Stimulated activated CD8-positive, alpha-beta memory T cell treated with anti-CD3 and anti-CD28 coated beads, Interleukin-7, amount 100 ng/mL, for 24 hours (primary cell): ENCODE data around the gene E2F3.
"Not testable (repeated sequence)": the region's sequence is repeated elsewhere in the genome, so short reads cannot be mapped to it uniquely, and the experiment has no call there.

Source experiments
- DNase-seq: peaks from one replicate; pipeline ENCODE4 v3.0.0-alpha.2; 2020; ENCODE audit warnings: low read depth

E2F3 gene

GRCh38 chr6:20433929-20434328 lies 32.2 kb downstream of the E2F3 start:
- no peak for DNase-seq

GRCh38 chr6:20434766-20435165 lies 33.1 kb downstream of the E2F3 start:
- no peak for DNase-seq

- no peak for DNase-seq
Measured at GRCh38 chr6:20436719-20437118, 35.0 kb downstream of the E2F3 start.

DNA sequence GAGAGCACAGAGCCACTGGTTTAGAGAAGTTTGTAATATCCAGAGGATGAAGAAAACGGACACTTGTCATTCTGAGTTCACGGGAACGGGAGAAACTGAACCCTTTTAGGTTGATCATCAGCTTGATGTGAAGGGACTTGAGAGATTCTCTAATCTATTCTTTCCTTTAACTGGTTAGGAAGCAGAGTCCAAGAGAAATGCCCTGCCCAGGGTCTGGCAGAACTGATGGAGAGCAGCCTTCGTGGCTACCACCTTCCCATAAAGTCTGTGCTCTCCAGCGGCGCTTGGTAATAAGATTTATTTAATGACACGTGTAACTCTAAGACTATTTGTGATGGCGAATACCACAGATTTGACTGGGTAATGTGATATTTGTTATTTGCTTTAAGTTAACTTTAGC lies 36.0 kb downstream of the E2F3 start:
- no peak for DNase-seq

DNA sequence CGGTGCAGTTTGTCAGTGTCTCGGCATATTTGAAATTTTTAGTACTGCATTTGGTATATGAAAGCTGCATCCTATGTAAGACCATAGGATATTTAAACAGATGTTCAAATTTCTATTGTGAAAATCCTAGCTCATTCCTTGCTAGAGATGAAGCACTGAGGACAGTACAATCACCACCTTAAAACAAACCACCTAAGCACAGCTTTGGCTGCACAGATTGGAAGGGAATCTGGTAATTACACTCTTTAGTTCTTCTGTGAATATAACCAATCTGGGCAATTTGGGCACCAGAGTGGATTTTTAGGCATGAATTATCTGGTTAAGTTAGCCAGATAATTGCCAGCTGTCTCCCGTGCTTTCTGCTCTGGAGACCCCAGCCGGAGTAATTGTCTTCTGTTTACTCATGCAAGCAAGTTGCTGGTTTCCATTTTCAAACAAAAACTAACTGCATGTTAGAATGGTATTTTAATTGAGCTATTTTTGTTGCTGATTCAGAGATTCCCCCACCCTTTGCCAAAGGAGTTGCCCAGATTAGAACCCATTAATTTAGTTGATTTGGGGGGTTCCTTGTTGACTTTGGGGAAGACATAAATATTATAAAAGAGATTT lies 36.9 kb downstream of the E2F3 start:
- DNase-seq: no peak

DNA sequence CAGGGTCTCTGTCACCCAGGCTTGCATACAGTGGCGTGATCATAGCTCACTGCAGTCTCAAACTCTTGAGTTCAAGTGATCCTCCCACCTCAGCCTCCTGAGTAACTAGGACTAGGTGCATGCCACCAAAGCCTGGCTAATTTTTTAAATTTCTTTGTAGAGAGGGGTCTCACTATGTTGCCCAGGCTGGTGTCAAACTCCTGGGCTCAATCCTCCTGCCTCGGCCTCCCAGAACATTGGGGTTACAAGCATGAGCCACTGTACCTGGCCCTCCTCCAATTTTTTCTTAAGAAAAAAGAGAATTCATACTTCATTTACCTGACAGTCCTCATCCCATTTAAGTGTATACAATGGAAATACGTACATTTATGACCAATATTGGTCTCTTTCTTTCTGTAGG lies 37.9 kb downstream of the E2F3 start:
- DNase-seq: no peak

GRCh38 chr6:20440296-20440695 lies 38.6 kb downstream of the E2F3 start:
- DNase-seq: no peak

GRCh38 chr6:20441236-20441635 lies 39.6 kb downstream of the E2F3 start:
- no peak for DNase-seq

DNA sequence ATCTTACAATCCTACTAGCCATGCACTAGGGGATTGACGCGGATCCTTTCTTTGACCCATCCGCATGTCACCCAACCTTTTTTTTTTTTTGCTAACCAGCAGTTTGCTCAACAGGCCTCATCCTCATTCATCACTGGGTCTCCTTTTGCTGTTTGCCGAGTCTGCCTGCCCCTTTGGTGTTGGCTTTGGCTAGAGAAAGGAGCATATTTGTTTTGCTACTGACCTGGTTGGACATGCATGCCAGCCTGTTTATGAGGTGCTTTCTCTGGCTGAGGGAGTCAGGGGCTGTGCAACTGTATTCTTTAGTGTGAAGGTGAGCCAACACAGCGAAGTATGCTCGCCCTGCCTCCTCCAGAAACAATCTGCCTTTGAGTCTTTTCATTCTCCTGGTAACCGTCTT lies 40.2 kb downstream of the E2F3 start:
- DNase-seq: no peak

GRCh38 chr6:20444786-20445271 lies 43.1 kb downstream of the E2F3 start:
- no peak for DNase-seq

GRCh38 chr6:20447157-20447556 lies 45.5 kb downstream of the E2F3 start:
- no peak for DNase-seq

DNA sequence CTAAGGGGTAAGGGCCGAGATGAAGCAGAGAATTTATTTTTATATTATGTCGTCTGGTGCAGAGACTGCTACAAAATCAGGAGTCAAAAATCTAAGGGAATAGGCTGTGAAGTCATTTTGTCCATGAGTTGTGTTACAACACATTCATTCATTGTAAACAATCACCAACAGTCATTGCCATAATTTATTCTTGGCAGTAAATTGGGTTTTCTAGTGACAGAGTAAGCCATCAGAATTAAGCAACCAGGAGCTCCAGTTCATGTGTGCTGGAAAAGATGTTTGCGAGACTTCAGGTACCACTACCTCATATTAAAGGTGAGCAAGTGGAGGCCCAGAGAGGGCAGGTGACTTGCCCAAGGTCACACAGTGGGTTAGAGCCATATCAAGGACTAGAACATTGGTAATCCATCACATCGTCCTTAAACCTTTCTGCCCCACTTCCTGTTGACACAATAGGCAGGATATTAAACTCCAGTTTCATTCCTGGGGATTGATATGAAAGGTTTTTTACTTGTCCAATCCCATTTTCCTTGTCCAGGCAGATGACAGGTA lies 46.0 kb downstream of the E2F3 start:
- DNase-seq: no peak

- DNase-seq: no peak
Measured at GRCh38 chr6:20448828-20449227, 47.1 kb downstream of the E2F3 start.

DNA sequence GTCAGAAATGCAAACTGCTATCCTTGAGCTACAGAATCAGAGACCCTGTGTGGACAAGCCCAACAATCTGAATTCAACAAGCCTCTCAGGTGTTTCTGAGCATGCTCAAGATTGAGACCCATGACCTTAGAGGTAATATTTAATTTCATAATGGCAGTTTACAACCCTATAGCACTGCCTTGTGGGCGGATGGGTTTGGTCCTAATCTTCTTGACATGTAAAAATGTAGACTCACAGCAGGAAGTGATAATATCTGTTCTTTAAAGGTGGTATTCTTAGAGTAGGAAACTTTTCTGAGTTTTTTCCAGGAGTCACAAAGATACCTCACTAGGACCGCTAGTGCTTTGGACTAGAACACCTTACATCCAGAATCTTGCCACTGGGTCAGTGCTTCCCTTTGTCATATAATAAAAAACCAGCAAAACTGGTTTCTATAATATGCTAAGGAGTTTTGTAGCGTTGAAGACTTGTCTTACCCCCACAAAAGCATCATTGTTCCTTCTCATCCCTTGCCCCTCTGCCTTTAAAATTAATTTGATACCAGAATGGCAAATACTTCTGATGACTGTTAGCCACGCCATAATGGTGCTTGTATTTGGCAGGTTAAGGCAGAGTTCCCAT lies 52.6 kb downstream of the E2F3 start:
- no peak for DNase-seq

- DNase-seq: no peak
Measured at GRCh38 chr6:20455251-20455940, 53.7 kb downstream of the E2F3 start.

DNA sequence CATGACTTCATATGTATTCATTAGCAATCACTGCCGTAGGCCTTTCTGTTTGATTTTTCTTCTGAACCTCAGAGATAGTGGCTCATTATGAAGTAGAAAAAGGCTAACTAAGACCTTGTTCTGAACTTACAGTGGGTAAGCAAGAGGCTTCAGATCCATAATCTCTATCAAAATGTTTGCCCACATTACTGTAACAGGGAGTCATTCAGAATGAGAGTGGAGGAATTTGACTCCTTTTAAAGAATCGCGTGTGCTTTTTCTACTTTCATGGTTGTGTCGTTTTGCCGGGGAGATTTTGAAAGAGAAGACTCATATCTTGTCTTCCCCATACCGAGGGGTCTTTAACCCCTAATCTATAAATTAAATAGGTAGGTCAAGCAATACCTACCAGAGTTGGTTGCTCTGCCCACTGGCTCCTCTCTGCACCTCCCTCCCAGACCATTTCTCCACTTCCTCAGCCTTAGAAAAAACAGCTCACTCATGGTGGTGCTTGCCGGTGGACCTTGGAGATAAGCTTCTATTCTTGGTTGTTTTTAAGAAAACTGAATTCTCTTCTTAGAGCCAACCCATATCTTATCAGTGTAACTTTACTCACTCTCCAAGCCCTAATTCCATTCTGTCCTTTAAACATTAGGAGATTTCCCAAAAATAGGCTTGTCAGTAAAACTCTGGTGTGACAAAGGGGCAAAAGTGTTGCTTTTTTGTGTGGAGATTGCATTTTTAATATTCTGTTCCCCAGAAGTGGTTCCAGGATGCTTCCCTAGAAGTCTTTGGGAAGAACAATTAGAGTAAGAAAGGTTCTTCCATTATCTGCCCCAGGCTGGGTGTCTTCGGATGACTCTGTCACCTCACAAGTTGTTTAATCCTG lies 56.6 kb downstream of the E2F3 start:
- DNase-seq: no peak

- no peak for DNase-seq
Measured at GRCh38 chr6:20459682-20460081, 58.0 kb downstream of the E2F3 start.

DNA sequence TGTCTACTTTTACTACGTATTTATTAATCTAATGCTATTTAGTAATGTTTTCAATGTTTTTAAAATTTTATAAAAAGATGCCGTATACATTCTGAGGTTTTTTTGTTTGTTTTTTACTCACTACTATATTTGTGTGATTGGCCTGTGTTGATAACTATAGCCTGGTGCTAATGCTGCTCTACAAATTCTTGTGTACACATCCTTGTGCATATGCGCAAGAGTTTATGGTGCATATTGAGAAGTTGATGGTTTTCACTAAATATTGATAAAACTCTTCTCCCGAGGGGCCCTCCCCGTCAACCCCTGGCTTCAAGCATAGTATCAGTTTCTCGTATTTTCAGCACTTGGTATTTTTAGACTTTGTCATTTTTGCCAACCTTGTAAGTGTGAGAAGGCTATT lies 59.9 kb downstream of the E2F3 start:
- DNase-seq: no peak

DNA sequence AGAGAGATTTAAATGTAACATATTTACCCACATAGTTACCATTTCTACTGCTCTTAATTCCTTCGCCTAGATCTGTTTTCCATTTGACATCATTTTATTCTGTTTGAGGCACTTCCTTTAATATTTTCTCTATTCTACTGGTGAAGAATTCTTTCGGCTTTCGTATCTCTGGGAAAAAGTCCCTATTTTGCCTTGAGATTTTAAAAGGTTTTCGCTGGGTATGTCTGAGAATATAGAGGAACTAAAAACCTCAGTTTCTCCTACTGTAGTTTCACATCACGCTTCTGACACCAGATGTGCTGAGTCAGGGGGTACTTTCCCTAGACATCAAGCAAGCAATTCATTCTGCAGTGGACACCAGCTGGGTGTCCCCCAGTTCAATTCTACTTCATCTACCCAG lies 61.7 kb downstream of the E2F3 start:
- no peak for DNase-seq

DNA sequence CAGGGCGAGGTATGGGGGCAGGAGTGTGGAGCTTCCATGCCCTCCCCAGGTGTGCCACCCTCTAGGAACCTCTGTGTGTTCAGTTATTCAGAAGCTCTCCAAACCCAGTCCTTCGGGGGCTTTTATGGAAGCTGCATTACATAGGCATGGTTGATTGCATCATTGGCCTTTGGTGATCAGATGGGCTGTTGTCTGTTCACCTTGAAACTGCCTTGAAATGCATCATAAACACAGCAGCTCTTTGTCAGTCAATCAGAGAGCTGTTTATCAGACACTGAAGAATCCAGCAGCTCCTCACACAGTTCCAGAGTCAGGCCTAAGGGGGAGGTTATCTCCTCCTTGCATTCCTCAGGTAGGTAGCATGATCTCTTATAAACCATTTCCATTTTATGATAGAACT lies 62.4 kb downstream of the E2F3 start:
- no peak for DNase-seq

GRCh38 chr6:20464847-20465246 lies 63.2 kb downstream of the E2F3 start:
- DNase-seq: no peak

- not testable (repeated sequence) for DNase-seq
Measured at GRCh38 chr6:20465616-20466015, 63.9 kb downstream of the E2F3 start.
